Suprapubic skin (tissue), 4 donors: ENCODE results near the gene CDH1. TPM values are rescaled to one million over a fixed set of nuclear protein-coding genes. Genes with fewer than 3 reads are reported as not detected.

Experiments
- DNase-seq, 2 donors: peaks; one replicate each; pipeline ENCODE4 v3.0.0-alpha.2; 2019; ENCODE audit warnings: low spot score in 2 of 2
- H3K27ac ChIP-seq: fragments of 200-600 bp; sonication (generic); one replicate; pipeline ENCODE4 v1.5.1; 2019
- H3K27me3 ChIP-seq: fragments of 200-600 bp; sonication (generic); one replicate; pipeline ENCODE4 v1.5.1; 2019
- H3K36me3 ChIP-seq: fragments of 200-600 bp; sonication (generic); one replicate; pipeline ENCODE4 v1.5.1; 2019
- H3K4me1 ChIP-seq: fragments of 200-600 bp; sonication (generic); one replicate; pipeline ENCODE4 v1.5.1; 2019
- H3K4me3 ChIP-seq: fragments of 200-600 bp; sonication (generic); one replicate; pipeline ENCODE4 v1.5.1; 2019; ENCODE audit warnings: mild to moderate bottlenecking
- H3K9me3 ChIP-seq: fragments of 200-600 bp; sonication (generic); one replicate; pipeline ENCODE4 v1.5.1; 2019
- CTCF ChIP-seq, 2 donors: fragments of 200-600 bp in 1 of 2; fragments of 450-650 bp in 1 of 2; sonication (generic) in 1 of 2; IDR thresholded peaks; one replicate each; pipeline ENCODE4 v1.5.1; 2016 to 2019; ENCODE audit warnings: antibody characterized with exemption in 2 of 2, mild to moderate bottlenecking in 1 of 2, moderate library complexity in 1 of 2
- EP300 ChIP-seq: sonication (generic); formaldehyde crosslinking; IDR thresholded peaks from one replicate; pipeline ENCODE4 v1.6.1; 2017; ENCODE audit warnings: antibody characterized with exemption
- POLR2A ChIP-seq, 2 donors: fragments of 450-650 bp; IDR thresholded peaks; one replicate each; pipeline ENCODE4 v1.6.1; 2017; ENCODE audit warnings: antibody characterized with exemption in 2 of 2, mild to moderate bottlenecking in 2 of 2, moderate library complexity in 2 of 2
- POLR2AphosphoS5 ChIP-seq, 3 donors: sonication (generic); formaldehyde crosslinking; IDR thresholded peaks; one replicate each; pipeline ENCODE4 v1.6.1; 2017; ENCODE audit warnings: antibody characterized with exemption in 3 of 3
- WGBS: methylation state at CpG from one replicate; pipeline ENCODE4 v1.1.5; 2018; 5-methylcytosine and 5-hydroxymethylcytosine counted together
- total RNA-seq, 4 donors: library from RNA; depleted of rRNA; stranded (reverse); fragments of >200 nt; gene quantifications; one replicate each; pipeline ENCODE4 v1.1.0, GENCODE V29; 2016

CDH1 gene
- total RNA-seq, 4 donors from 2014 or later: 175 to 248 (median 223) TPM

- H3K27me3 ChIP-seq: no peaks in the 10 kb centered on the region
- H3K9me3 ChIP-seq: no peaks in the 10 kb centered on the region
- peak overlapping the region; percentile 78 for H3K27ac ChIP-seq
- no peak for TF ChIP-seq EP300
- TF ChIP-seq POLR2AphosphoS5 (IDR thresholded peaks at IDR 0.05): no peak
- no peak for TF ChIP-seq CTCF (IDR thresholded peaks at IDR 0.05)
- TF ChIP-seq POLR2A (IDR thresholded peaks at IDR 0.05): no peak
- no peaks in the 10 kb centered on the region for H3K36me3 ChIP-seq
- no peak overlapping the region for H3K4me3 ChIP-seq
- WGBS: 27% methylated on average over 6 of the region's 6 CpGs
- H3K4me1 ChIP-seq: peaks cover 33% of the 10 kb centered on the region
- DNase-seq: no peak
Measured at GRCh38 chr16:68778551-68779231, 41.6 kb downstream of the CDH1 start.

- 59% methylated on average over 4 of the region's 4 CpGs for WGBS
- no peak for DNase-seq
- TF ChIP-seq POLR2A (IDR thresholded peaks at IDR 0.05): no peak
- no peak for TF ChIP-seq POLR2AphosphoS5 (IDR thresholded peaks at IDR 0.05)
- TF ChIP-seq EP300: no peak
- Histone ChIP-seq H3K4me3 (no peak overlapping the region), H3K36me3 (no peaks in the 10 kb centered on the region), H3K9me3 (no peaks in the 10 kb centered on the region), H3K27me3 (no peaks in the 10 kb centered on the region), H3K27ac (peak overlapping the region; percentile 78), H3K4me1 (peaks cover 33% of the 10 kb centered on the region)
Measured at GRCh38 chr16:68779891-68780290, 42.8 kb downstream of the CDH1 start.

GRCh38 chr16:68781784-68782183 is 44.7 kb downstream of the CDH1 start:
- H3K4me1 ChIP-seq: peaks cover 31% of the 10 kb centered on the region
- H3K27ac ChIP-seq: no peak overlapping the region
- no peak for DNase-seq
- no peak overlapping the region for H3K4me3 ChIP-seq
- TF ChIP-seq CTCF (IDR thresholded peaks at IDR 0.05) (no peak), POLR2A (IDR thresholded peaks at IDR 0.05) (no peak), EP300 (no peak), POLR2AphosphoS5 (IDR thresholded peaks at IDR 0.05) (no peak)
- no peaks in the 10 kb centered on the region for H3K36me3 ChIP-seq
- no peaks in the 10 kb centered on the region for H3K9me3 ChIP-seq
- H3K27me3 ChIP-seq: no peaks in the 10 kb centered on the region
- 57% methylated on average over 1 of the region's 1 CpG for WGBS

GRCh38 chr16:68782198-68783174 is 45.4 kb downstream of the CDH1 start:
- no peak for DNase-seq
- Histone ChIP-seq H3K4me3 (no peak overlapping the region), H3K27ac (no peak overlapping the region), H3K36me3 (no peaks in the 10 kb centered on the region), H3K4me1 (peaks cover 30% of the 10 kb centered on the region), H3K27me3 (no peaks in the 10 kb centered on the region), H3K9me3 (no peaks in the 10 kb centered on the region)
- TF ChIP-seq POLR2AphosphoS5 (IDR thresholded peaks at IDR 0.05): no peak
- no peak for TF ChIP-seq EP300
- TF ChIP-seq CTCF (IDR thresholded peaks at IDR 0.05): no peak
- 82% methylated on average over 14 of the region's 16 CpGs for WGBS

- peaks cover 19% of the 10 kb centered on the region for H3K4me1 ChIP-seq
- H3K4me3 ChIP-seq: no peak overlapping the region
- no peaks in the 10 kb centered on the region for H3K36me3 ChIP-seq
- no peak overlapping the region for H3K27ac ChIP-seq
- no peak for DNase-seq
- no peaks in the 10 kb centered on the region for H3K9me3 ChIP-seq
- H3K27me3 ChIP-seq: no peaks in the 10 kb centered on the region
- no peak for TF ChIP-seq EP300
- TF ChIP-seq POLR2A (IDR thresholded peaks at IDR 0.05): no peak
- TF ChIP-seq POLR2AphosphoS5 (IDR thresholded peaks at IDR 0.05): no peak
- WGBS: 91% methylated on average over 5 of the region's 5 CpGs
Measured at GRCh38 chr16:68784226-68784625, 47.1 kb downstream of the CDH1 start.

GRCh38 chr16:68784721-68785120 is 47.6 kb downstream of the CDH1 start:
- no peak for DNase-seq
- no peaks in the 10 kb centered on the region for H3K36me3 ChIP-seq
- TF ChIP-seq CTCF (IDR thresholded peaks at IDR 0.05) (no peak), POLR2A (IDR thresholded peaks at IDR 0.05) (no peak), EP300 (no peak), POLR2AphosphoS5 (IDR thresholded peaks at IDR 0.05) (no peak)
- peaks cover 14% of the 10 kb centered on the region for H3K4me1 ChIP-seq
- no peak overlapping the region for H3K27ac ChIP-seq
- WGBS: 91% methylated on average over 2 of the region's 2 CpGs
- H3K9me3 ChIP-seq: no peaks in the 10 kb centered on the region
- H3K4me3 ChIP-seq: no peak overlapping the region
- no peaks in the 10 kb centered on the region for H3K27me3 ChIP-seq
